Measurements from ENCODE around the gene SSBP2.

GRCh38 chr5:81417052-81417451, 333.8 kb downstream of the SSBP2 start:
- TF ChIP-seq CTCF (IDR thresholded peaks at IDR 0.05; ENCODE audit: insufficient read depth, low read length) = no peak
- TF ChIP-seq POLR2AphosphoS5 (IDR thresholded peaks at IDR 0.05; ENCODE audit: low read depth) = no peak
- TF ChIP-seq SPI1 (IDR thresholded peaks at IDR 0.05; ENCODE audit: borderline replicate concordance, low read depth) = no peak
- no peak for TF ChIP-seq GABPA (IDR thresholded peaks at IDR 0.05; ENCODE audit: low read depth)

All from HL-60 (cell line).